Pancreas (tissue), 10 donors: Measurements from ENCODE around the gene MDM1. TPM values are rescaled to one million over a fixed set of nuclear protein-coding genes. Genes with fewer than 3 reads are reported as not detected.

Experiments
- ATAC-seq, 4 donors: fragments of 200-7000 bp; cut with Tn5 transposase; one replicate each; pipeline versions ENCODE4 v1.8.0 to v1.9.1; 2020; ENCODE audit warnings: mild to moderate bottlenecking in 4 of 4, moderate library complexity in 4 of 4
- DNase-seq, 6 donors: peaks; one replicate each; pipeline ENCODE4 v3.0.0-alpha.2; 2020
- FAIRE-seq: peaks from 2 replicates; lab custom pipeline; 2012; peaks lifted over from hg19 to GRCh38; lab: Jason Lieb, UNC
- H3K27ac ChIP-seq, 4 donors: fragments of 200-600 bp; sonication (generic); 1 replicate in 3 of 4; 2 replicates in 1 of 4; pipeline versions ENCODE4 v1.5.0 to v1.8.0; 2020
- H3K27me3 ChIP-seq, 4 donors: fragments of 200-600 bp; one replicate each; pipeline ENCODE4 v1.8.0; 2021
- H3K36me3 ChIP-seq, 3 donors: fragments of 200-600 bp; sonication (generic) in 1 of 3; one replicate each; pipeline versions ENCODE4 v1.5.0 to v1.8.0; 2020 to 2021
- H3K4me1 ChIP-seq, 3 donors: fragments of 200-600 bp; one replicate each; pipeline ENCODE4 v1.8.0; 2021
- H3K4me3 ChIP-seq, 4 donors: fragments of 200-600 bp; sonication (generic) in 2 of 4; one replicate each; pipeline versions ENCODE4 v1.5.0 to v1.8.0; 2020 to 2021
- H3K9me3 ChIP-seq, 4 donors: fragments of 200-600 bp; one replicate each; pipeline ENCODE4 v1.8.0; 2021
- CTCF ChIP-seq, 4 donors: fragments of 200-600 bp; sonication (generic) in 3 of 4; IDR thresholded peaks; one replicate each; pipeline versions ENCODE4 v1.5.0 to v1.8.0; 2021; ENCODE audit warnings: antibody characterized with exemption in 4 of 4
- WGBS, 2 donors: extraction: QIAGEN DNeasy Blood & Tissue Kit; methylation state at CpG; one replicate each; pipeline ENCODE4 v1.1.7; 2013; 5-methylcytosine and 5-hydroxymethylcytosine counted together
- intact Hi-C, 3 donors: fragments of 100-400 bp; cut with DNase I; formaldehyde crosslinking; loops; one replicate each; pipeline versions ENCODE4 v1.11.1 to v1.14.2; 2022
- polyA plus RNA-seq, 2 donors: library from polyadenylated mRNA; stranded (reverse); fragments of 200-250 nt; gene quantifications; one replicate each; pipeline ENCODE4 v1.2.3, GENCODE V29; 2013
- total RNA-seq, 6 donors: library from RNA; stranded (reverse); fragmentation: NEBNext Ultra II Directional in 4 of 6; extraction: Animal tissue kit (Norgen Biotek cat#: 25700) in 4 of 6; gene quantifications; one replicate each; pipeline versions ENCODE4 v1.2.1 to v1.2.4, GENCODE V29; 2021 to 2023
- donor health status: healthy with polysubstance abuse.
- donor health status: DM: no; HTN: no; CAD: no; lungs with moderate emphysema.
- donor health status: DM: no; HTN: no; CAD: no.
- donor health status: control.
- donor health status: control.
- donor health status: Bipolar disorder and iron deficiency.
- donor health status: DM: yes; HTN: yes; CAD: no.
- donor health status: DM: no; HTN: no; CAD: no.
- donor health status: DM: no; HTN: no; CAD: no.
- donor health status: DM: yes; HTN: yes; CAD: no.

MDM1 gene
- total and polyA plus RNA-seq, 8 donors, result 3.4 to 10.4 (median 5.2) TPM

DNA sequence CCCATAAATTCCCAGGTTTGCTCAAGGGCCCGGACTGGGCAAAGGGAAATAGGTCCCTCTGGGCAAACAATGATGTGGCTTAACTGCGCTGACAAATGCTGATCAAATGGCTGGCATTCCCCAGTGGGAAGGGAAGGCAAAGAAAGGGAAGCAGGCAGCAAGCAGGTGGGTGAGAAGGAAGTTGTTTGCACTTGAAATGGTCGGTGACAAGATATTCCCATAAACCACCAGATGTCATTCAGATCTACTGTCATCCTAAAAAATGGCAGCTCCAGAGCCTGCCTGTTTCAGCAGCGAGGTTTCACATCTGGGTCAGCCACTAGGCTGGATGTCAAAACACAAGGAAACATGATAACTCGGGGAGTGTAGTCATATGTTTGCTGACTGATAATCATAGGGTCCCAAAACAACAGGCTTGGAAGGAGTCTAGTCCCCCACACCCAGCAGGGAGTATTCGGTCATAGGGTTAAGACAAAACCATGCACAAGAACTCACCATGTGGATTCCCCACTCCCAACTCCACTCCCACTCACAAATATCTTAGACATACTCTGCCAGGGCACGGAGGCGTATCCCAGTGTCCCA is 37.9 kb upstream of the MDM1 start:
- Histone ChIP-seq H3K4me3 (no peak overlapping the region), H3K27ac (no peak overlapping the region), H3K36me3 (no peaks in the 10 kb centered on the region), H3K9me3 (no peaks in the 10 kb centered on the region), H3K27me3 (no peaks in the 10 kb centered on the region), H3K4me1 (no peaks in the 10 kb centered on the region)
- intact Hi-C loops, result no loop called here
- WGBS, 2 donors, result 73 to 77% methylated on average over 8 of the region's 8 CpGs
- DNase-seq, result no peak
- TF ChIP-seq CTCF (IDR thresholded peaks at IDR 0.05), result no peak
- no peak for FAIRE-seq
- no peak for ATAC-seq

DNA sequence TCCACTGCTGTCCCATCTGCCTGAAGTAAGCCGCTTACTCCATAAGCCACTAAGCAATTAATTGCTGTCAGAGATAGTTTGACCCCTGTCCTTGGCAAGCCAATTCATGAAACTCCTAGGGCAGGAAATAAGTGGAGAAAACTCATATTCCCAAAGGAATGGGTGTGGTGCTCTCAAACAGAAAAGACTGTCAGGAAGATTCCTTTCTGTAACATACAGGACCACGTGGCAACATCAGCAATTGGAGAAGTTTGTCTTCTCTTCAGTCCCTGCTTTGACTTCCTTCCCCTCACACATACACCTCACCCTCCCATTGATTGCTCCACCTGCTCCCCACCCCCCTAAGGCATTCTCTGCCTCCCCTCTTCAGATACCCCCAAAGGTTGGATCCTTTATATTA is 36.2 kb upstream of the MDM1 start:
- no peaks in the 10 kb centered on the region for H3K36me3 ChIP-seq
- 76 to 84% methylated on average over 2 of the region's 2 CpGs for WGBS, 2 donors
- TF ChIP-seq CTCF (IDR thresholded peaks at IDR 0.05), result no peak
- no peak for ATAC-seq
- H3K27ac ChIP-seq, result no peak overlapping the region
- H3K4me1 ChIP-seq, result peaks cover 0 to 7% (median 0%) of the 10 kb centered on the region in 3 donors
- FAIRE-seq, result no peak
- no peaks in the 10 kb centered on the region for H3K27me3 ChIP-seq
- no peaks in the 10 kb centered on the region for H3K9me3 ChIP-seq
- no peak overlapping the region for H3K4me3 ChIP-seq
- DNase-seq, result no peak
- intact Hi-C loops, result no loop called here

GRCh38 chr12:68367903-68368302 is 35.7 kb upstream of the MDM1 start:
- DNase-seq (no peak), FAIRE-seq (no peak), ATAC-seq (no peak)
- TF ChIP-seq CTCF (IDR thresholded peaks at IDR 0.05), result no peak
- no peaks in the 10 kb centered on the region for H3K27me3 ChIP-seq
- no peak overlapping the region for H3K4me3 ChIP-seq
- H3K27ac ChIP-seq, result no peak overlapping the region
- 70 to 76% methylated on average over 2 of the region's 2 CpGs for WGBS, 2 donors
- intact Hi-C loops, result no loop called here
- no peaks in the 10 kb centered on the region for H3K9me3 ChIP-seq
- H3K36me3 ChIP-seq, result no peaks in the 10 kb centered on the region
- H3K4me1 ChIP-seq, result peaks cover 0 to 7% (median 0%) of the 10 kb centered on the region in 3 donors

DNA sequence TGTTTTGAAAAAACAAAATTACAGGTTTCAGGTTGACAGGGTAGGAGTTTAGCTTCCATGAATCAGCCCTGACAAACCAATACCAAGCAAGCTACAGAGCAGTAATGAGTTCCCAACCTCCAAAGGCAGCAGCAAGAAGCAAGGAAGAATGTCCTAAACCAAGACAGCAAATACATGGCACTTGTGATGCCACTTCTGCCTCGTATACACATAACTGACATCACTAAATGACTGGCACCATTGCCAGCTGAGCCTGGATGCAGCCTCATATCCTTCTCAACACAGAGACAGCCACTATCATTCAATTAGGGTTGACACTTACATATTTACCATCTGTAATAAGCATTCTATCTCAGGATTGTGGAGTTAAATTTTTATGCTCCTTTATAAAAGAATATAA is 35.0 kb upstream of the MDM1 start:
- WGBS, 2 donors, result 46 to 48% methylated on average over 1 of the region's 1 CpG
- Histone ChIP-seq H3K36me3 (no peaks in the 10 kb centered on the region), H3K4me3 (no peak overlapping the region), H3K27me3 (no peaks in the 10 kb centered on the region), H3K27ac (no peak overlapping the region), H3K4me1 (peaks cover 0 to 7% (median 0%) of the 10 kb centered on the region in 3 donors), H3K9me3 (no peaks in the 10 kb centered on the region)
- ATAC-seq (no peak), DNase-seq (no peak), FAIRE-seq (no peak)
- intact Hi-C loops, result no loop called here
- no peak for TF ChIP-seq CTCF (IDR thresholded peaks at IDR 0.05)

DNA sequence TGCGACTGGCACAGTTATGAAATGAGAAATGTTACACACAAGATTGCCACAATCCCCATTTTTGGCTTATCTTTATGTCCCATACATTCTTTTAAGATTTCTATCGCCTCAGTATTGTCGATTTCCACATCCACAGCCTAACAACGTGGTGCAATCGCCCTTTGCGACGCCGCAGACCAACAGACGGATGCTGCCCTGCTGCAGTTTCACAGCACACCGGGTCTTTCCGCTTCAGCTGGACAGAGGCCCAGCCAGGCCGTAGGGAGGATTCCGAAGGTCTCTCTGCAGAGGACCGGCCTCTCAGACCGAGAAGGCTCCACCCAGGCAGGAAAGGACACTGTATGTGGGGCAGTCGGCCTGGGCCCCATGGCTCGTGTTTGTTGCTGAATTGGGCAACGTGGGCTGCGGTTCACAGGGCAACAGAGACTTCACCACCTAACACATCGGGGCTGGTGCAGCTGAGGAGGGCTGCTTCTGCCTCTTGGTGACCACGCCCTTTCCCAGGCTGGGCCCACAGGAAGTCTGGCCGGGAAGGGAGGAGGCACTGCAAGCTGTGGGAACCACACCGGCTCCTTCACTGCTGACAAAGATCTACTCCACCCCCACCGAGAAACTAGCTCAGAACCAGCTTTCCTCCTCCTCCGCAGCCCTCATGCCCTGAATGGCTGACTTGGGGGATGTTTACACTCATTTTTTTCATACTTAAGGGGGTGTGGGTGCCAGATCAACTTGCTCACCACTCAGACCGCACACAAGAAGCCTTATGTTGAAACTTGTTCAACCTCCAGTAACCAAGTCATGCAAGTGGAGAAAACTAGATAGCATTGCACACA is 32.9 kb upstream of the MDM1 start:
- Histone ChIP-seq H3K27me3 (no peaks in the 10 kb centered on the region), H3K4me1 (peaks cover 0 to 7% (median 0%) of the 10 kb centered on the region in 3 donors), H3K27ac (peak overlapping the region; percentile 60 to 87 (median 79)), H3K36me3 (no peaks in the 10 kb centered on the region), H3K4me3 (peak overlapping the region; percentile 7 to 49 (median 27)), H3K9me3 (no peaks in the 10 kb centered on the region)
- 5 to 6% methylated on average over 25 to 26 of the region's 26 CpGs for WGBS, 2 donors
- ATAC-seq (peak; percentile 98 to 99 (median 98)), DNase-seq (peak; percentile 83 to 93 (median 86)), FAIRE-seq (no peak)
- intact Hi-C loops, result no loop called here
- TF ChIP-seq CTCF (IDR thresholded peaks at IDR 0.05), result no peak
